ENCODE measurements around the gene CDC34. TPM values are rescaled to one million over a fixed set of nuclear protein-coding genes. Genes with fewer than 3 reads are reported as not detected.

The CDC34 gene
- polyA plus RNA-seq, 2 of the 4 experiments (the other 2 are of a cell fraction), result 37.4 to 62.6 TPM

GRCh38 chr19:497491-497868 lies 34.1 kb upstream of the CDC34 start (continued):
- TF ChIP-seq RNF2 (IDR thresholded peaks at IDR 0.05; ENCODE audit: borderline replicate concordance, low read depth) (no peak), REST (IDR thresholded peaks at IDR 0.05) (no peak), FOSL2 (IDR thresholded peaks at IDR 0.05) (no peak), FOSL2 (CRISPR knock-in tag; IDR thresholded peaks at IDR 0.05) (no peak)

DNA sequence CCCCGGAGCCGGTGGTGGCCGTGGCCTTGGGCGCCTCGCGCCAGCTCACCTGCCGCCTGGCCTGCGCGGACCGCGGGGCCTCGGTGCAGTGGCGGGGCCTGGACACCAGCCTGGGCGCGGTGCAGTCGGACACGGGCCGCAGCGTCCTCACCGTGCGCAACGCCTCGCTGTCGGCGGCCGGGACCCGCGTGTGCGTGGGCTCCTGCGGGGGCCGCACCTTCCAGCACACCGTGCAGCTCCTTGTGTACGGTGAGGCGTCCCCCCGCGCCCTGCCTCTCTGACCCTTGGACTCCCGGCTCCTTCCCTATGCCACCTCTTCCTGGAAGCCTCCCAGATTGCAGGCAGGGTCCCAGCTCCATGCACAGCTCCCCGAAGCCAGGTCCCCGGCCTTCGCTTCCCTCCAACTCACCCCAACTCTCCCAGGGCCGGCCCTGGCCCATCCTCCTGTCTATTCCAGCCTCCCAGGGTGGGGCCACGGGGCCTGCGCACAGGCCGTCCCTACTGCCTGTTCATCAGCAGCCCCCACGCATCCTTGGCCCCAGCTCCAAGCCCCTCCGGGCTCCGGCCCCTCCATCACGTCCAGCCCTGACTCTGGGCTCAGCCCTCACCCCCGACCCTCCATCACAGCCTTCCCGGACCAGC lies 33.6 kb upstream of the CDC34 start:
- WGBS (ENCODE audit: missing lambda C conversion rate), result 44% methylated on average over 12 of the region's 50 CpGs

DNA sequence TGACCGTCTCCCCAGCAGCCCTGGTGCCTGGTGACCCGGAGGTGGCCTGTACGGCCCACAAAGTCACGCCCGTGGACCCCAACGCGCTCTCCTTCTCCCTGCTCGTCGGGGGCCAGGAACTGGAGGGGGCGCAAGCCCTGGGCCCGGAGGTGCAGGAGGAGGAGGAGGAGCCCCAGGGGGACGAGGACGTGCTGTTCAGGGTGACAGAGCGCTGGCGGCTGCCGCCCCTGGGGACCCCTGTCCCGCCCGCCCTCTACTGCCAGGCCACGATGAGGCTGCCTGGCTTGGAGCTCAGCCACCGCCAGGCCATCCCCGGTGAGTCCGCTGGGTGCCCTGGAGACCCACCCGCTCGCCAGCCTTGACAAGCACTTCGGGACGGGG lies 33.1 kb upstream of the CDC34 start:
- Histone ChIP-seq H3K4me3 (no peak overlapping the region), H3K4me2 (no peak overlapping the region), H3K9me3 (no peaks in the 10 kb centered on the region), H3K4me1 (peaks cover 5% of the 10 kb centered on the region; the same call in 1 of the 3 replicates), H3K27ac (no peak overlapping the region)
- CTCF ChIA-PET, result interaction anchor here (1.4 to 1.5 kb wide), 2 partner anchors 8 to 12 kb away, joined by 4 to 8 read pairs; partner anchors contain the start of gene TPGS1
- ATAC-seq (peak in 1 of 2 experiments; percentile 1; a peak in 1 of 6 replicates), FAIRE-seq (no peak), DNase-seq (ENCODE audit: low read depth in 1 of 2, low spot score in 1 of 2) (no peak)
- POLR2A ChIA-PET, result no interaction called here
- WGBS (ENCODE audit: missing lambda C conversion rate), result 94% methylated on average over 9 of the region's 26 CpGs
- TF ChIP-seq HOXA7 (CRISPR knock-in tag; IDR thresholded peaks at IDR 0.05) (no peak), BHLHE40 (IDR thresholded peaks at IDR 0.05; ENCODE audit: low read depth, low read length) (no peak), RCOR1 (IDR thresholded peaks at IDR 0.05; ENCODE audit: low read depth, low read length) (no peak)

More for the DNA sequence above, 33.6 kb upstream of the CDC34 start:
- H3K27ac ChIP-seq, result peak overlapping the region in 1 of 2 experiments; percentile 76; a peak in 3 of 6 replicates
- peak overlapping the region; percentile 74 for H3K4me2 ChIP-seq
- FAIRE-seq, result no peak
- no peaks in the 10 kb centered on the region for H3K9me3 ChIP-seq
- TF ChIP-seq, protein P1, sequence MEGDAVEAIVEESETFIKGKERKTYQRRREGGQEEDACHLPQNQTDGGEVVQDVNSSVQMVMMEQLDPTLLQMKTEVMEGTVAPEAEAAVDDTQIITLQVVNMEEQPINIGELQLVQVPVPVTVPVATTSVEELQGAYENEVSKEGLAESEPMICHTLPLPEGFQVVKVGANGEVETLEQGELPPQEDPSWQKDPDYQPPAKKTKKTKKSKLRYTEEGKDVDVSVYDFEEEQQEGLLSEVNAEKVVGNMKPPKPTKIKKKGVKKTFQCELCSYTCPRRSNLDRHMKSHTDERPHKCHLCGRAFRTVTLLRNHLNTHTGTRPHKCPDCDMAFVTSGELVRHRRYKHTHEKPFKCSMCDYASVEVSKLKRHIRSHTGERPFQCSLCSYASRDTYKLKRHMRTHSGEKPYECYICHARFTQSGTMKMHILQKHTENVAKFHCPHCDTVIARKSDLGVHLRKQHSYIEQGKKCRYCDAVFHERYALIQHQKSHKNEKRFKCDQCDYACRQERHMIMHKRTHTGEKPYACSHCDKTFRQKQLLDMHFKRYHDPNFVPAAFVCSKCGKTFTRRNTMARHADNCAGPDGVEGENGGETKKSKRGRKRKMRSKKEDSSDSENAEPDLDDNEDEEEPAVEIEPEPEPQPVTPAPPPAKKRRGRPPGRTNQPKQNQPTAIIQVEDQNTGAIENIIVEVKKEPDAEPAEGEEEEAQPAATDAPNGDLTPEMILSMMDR (IDR thresholded peaks at IDR 0.05), result no peak
- TF ChIP-seq ZFP36 (IDR thresholded peaks at IDR 0.05; ENCODE audit: borderline replicate concordance, partially characterized antibody), result peak; percentile 98
- TF ChIP-seq EHF (CRISPR knock-in tag; IDR thresholded peaks at IDR 0.05), result no peak
- peak overlapping the region; percentile 29; the same call in 2 of the 3 replicates for H3K4me3 ChIP-seq
- DNase-seq (ENCODE audit: low read depth in 1 of 2, low spot score in 1 of 2), result peak in 1 of 2 experiments; percentile 56
- CTCF ChIA-PET, result interaction anchor here (1.4 to 1.5 kb wide), 2 partner anchors 9 to 11 kb away, joined by 4 to 8 read pairs; partner anchors contain the start of gene TPGS1
- H3K4me1 ChIP-seq, result peaks cover 5% of the 10 kb centered on the region; the same call in 1 of the 3 replicates
- peak; percentile 49 to 53 for ATAC-seq
- POLR2A ChIA-PET, result no interaction called here

GRCh38 chr19:498977-499623 lies 32.5 kb upstream of the CDC34 start:
- WGBS (ENCODE audit: missing lambda C conversion rate), result 76% methylated on average over 30 of the region's 31 CpGs
- ChIA-PET POLR2A (no interaction called here), CTCF (no interaction called here)
- Histone ChIP-seq H3K4me1 (peaks cover 5% of the 10 kb centered on the region; the same call in 1 of the 3 replicates), H3K4me2 (no peak overlapping the region), H3K4me3 (no peak overlapping the region), H3K27ac (no peak overlapping the region), H3K9me3 (no peaks in the 10 kb centered on the region)
- no peak for TF ChIP-seq EP300 (IDR thresholded peaks at IDR 0.05)
- TF ChIP-seq ZFP36 (IDR thresholded peaks at IDR 0.05; ENCODE audit: borderline replicate concordance, partially characterized antibody), result peak; percentile 38
- no peak for TF ChIP-seq HDAC2 (IDR thresholded peaks at IDR 0.05)
- TF ChIP-seq, protein P2, sequence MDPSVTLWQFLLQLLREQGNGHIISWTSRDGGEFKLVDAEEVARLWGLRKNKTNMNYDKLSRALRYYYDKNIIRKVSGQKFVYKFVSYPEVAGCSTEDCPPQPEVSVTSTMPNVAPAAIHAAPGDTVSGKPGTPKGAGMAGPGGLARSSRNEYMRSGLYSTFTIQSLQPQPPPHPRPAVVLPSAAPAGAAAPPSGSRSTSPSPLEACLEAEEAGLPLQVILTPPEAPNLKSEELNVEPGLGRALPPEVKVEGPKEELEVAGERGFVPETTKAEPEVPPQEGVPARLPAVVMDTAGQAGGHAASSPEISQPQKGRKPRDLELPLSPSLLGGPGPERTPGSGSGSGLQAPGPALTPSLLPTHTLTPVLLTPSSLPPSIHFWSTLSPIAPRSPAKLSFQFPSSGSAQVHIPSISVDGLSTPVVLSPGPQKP (IDR thresholded peaks at IDR 0.05; ENCODE audit: low read depth, low read length), result no peak
- no peak for TF ChIP-seq RARB (CRISPR knock-in tag; IDR thresholded peaks at IDR 0.05)
- no peak for ATAC-seq
- DNase-seq (ENCODE audit: low read depth in 1 of 2, low spot score in 1 of 2), result no peak
- no peak for FAIRE-seq
